OCI-LY1 (cell line): Measurements from ENCODE around the gene CCDC92.

Experiments
- H2AFZ ChIP-seq: fragments of 200-600 bp; sonication (generic), shearing (Covaris generic); 2 replicates; pipeline ENCODE4 v1.6.0; 2014; ENCODE audit warnings: antibody characterized with exemption, mild to moderate bottlenecking, low read length
- H3F3A ChIP-seq: fragments of 200-600 bp; sonication (generic), shearing (Covaris generic); 2 replicates; pipeline ENCODE4 v1.6.0; 2014; ENCODE audit warnings: mild to moderate bottlenecking, antibody characterized with exemption, low read length, moderate library complexity; ENCODE audit not compliant: insufficient read depth
- H3K27ac ChIP-seq: fragments of 200-600 bp; sonication (generic); 2 replicates; pipeline ENCODE4 v1.5.1; 2014; ENCODE audit warnings: low read length, mixed run types, mild to moderate bottlenecking, low read depth; ENCODE audit not compliant: poor library complexity, severe bottlenecking
- H3K27me3 ChIP-seq: fragments of 200-600 bp; sonication (generic); 2 replicates; pipeline ENCODE4 v1.6.0; 2014; ENCODE audit warnings: antibody characterized with exemption, mild to moderate bottlenecking, low read length, moderate library complexity; ENCODE audit not compliant: insufficient read depth
- H3K36me3 ChIP-seq: fragments of 200-600 bp; sonication (generic); 2 replicates; pipeline ENCODE4 v1.6.1; 2014; ENCODE audit warnings: mild to moderate bottlenecking, antibody characterized with exemption, low read length, moderate library complexity, mixed read lengths; ENCODE audit not compliant: insufficient read depth
- H3K4me1 ChIP-seq: fragments of 200-600 bp; sonication (generic); 2 replicates; pipeline ENCODE4 v1.5.1; 2014; ENCODE audit warnings: mild to moderate bottlenecking, low read length, moderate library complexity; ENCODE audit not compliant: insufficient read depth, severe bottlenecking
- H3K4me2 ChIP-seq: fragments of 200-600 bp; sonication (generic), shearing (Covaris generic); 2 replicates; pipeline ENCODE4 v1.6.1; 2014; ENCODE audit warnings: low read length
- H3K4me3 ChIP-seq: fragments of 200-600 bp; sonication (generic); 2 replicates; pipeline ENCODE4 v1.5.1; 2014; ENCODE audit warnings: low read length, low read depth, mild to moderate bottlenecking, mixed read lengths; ENCODE audit not compliant: poor library complexity, severe bottlenecking
- H3K79me2 ChIP-seq: fragments of 200-600 bp; shearing (Covaris generic); 2 replicates; pipeline ENCODE4 v1.6.1; 2016; ENCODE audit warnings: mixed run types, low read length, mixed read lengths; ENCODE audit not compliant: insufficient read depth
- H3K9ac ChIP-seq: fragments of 200-600 bp; sonication (generic), shearing (Covaris generic); 2 replicates; pipeline ENCODE4 v1.6.1; 2014; ENCODE audit warnings: mild to moderate bottlenecking, low read length, mixed read lengths
- H3K9me2 ChIP-seq: fragments of 200-600 bp; sonication (generic), shearing (Covaris generic); 2 replicates; pipeline ENCODE4 v1.6.1; 2014; ENCODE audit warnings: low read depth, mild to moderate bottlenecking, low read length, mixed read lengths
- H3K9me3 ChIP-seq: fragments of 200-600 bp; shearing (Covaris generic); 2 replicates; pipeline ENCODE4 v1.6.1; 2014; ENCODE audit warnings: low read length, mixed read lengths
- H4K20me1 ChIP-seq: fragments of 200-600 bp; sonication (generic), shearing (Covaris generic); 2 replicates; pipeline ENCODE4 v1.6.0; 2016; ENCODE audit warnings: mild to moderate bottlenecking, low read length; ENCODE audit not compliant: insufficient read depth
- CTCF ChIP-seq: fragments of 200-600 bp; sonication (generic), shearing (Covaris generic); IDR thresholded peaks from 2 replicates; pipeline ENCODE4 v1.5.1; 2017; ENCODE audit warnings: mild to moderate bottlenecking, antibody characterized with exemption, low read length, moderate library complexity, mixed read lengths
- EZH2 ChIP-seq: fragments of 200-600 bp; sonication (generic), shearing (Covaris generic); IDR thresholded peaks from 2 replicates; pipeline ENCODE4 v1.8.0; 2017; ENCODE audit warnings: borderline replicate concordance, mixed run types, mild to moderate bottlenecking, antibody characterized with exemption, low read length, moderate library complexity, mixed read lengths

CCDC92 gene

GRCh38 chr12:123941624-123942237 lies 30.9 kb downstream of the CCDC92 start:
- Histone ChIP-seq H3K9me2 (no peaks in the 10 kb centered on the region), H2AFZ (no peak overlapping the region), H3K9ac (no peak overlapping the region), H3F3A (no peaks in the 10 kb centered on the region), H3K27me3 (0 out of 2 replicates have a peak, but pooled peaks cover 5% of the 10 kb centered on the region), H3K27ac (no peak overlapping the region), H3K4me1 (no peaks in the 10 kb centered on the region), H3K79me2 (no peaks in the 10 kb centered on the region), H3K36me3 (no peaks in the 10 kb centered on the region), H3K4me2 (no peak overlapping the region), H3K9me3 (no peaks in the 10 kb centered on the region), H3K4me3 (no peak overlapping the region), H4K20me1 (no peaks in the 10 kb centered on the region)
- TF ChIP-seq CTCF (no peak), EZH2 (no peak)

- no peaks in the 10 kb centered on the region for H3K9me3 ChIP-seq
- no peaks in the 10 kb centered on the region for H4K20me1 ChIP-seq
- H3K79me2 ChIP-seq, result no peaks in the 10 kb centered on the region
- no peak overlapping the region for H2AFZ ChIP-seq
- H3K4me2 ChIP-seq, result no peak overlapping the region
- H3K9ac ChIP-seq, result no peak overlapping the region
- H3K36me3 ChIP-seq, result no peaks in the 10 kb centered on the region
- TF ChIP-seq CTCF, result no peak
- TF ChIP-seq EZH2, result no peak
- H3K27ac ChIP-seq, result no peak overlapping the region
- H3F3A ChIP-seq, result no peaks in the 10 kb centered on the region
- H3K4me3 ChIP-seq, result no peak overlapping the region
- H3K27me3 ChIP-seq, result 0 out of 2 replicates have a peak, but pooled peaks cover 5% of the 10 kb centered on the region
- H3K4me1 ChIP-seq, result no peaks in the 10 kb centered on the region
- no peaks in the 10 kb centered on the region for H3K9me2 ChIP-seq
Observed at GRCh38 chr12:123941000-123941399, 31.6 kb downstream of the CCDC92 start.

DNA sequence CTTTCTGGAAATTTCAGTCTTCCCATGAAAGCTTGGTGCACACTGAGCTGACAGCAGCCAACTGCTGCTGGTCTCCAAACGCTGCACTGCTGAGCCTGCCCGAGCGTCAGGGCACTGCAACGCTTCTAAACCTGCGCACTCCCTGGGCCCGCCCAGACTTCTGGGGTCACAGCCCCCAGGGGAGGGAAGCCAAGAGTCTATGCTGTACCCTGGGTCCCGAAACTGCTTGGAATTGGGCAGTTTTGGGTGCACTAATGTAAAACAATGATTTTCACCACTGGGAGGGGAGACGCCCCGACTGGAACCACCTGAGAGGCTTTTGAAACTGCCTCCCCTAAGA lies 32.0 kb downstream of the CCDC92 start:
- Histone ChIP-seq H3K4me3 (no peak overlapping the region), H3K9me3 (no peaks in the 10 kb centered on the region), H3K4me2 (no peak overlapping the region), H3K27ac (no peak overlapping the region), H4K20me1 (no peaks in the 10 kb centered on the region), H2AFZ (no peak overlapping the region), H3K27me3 (0 out of 2 replicates have a peak, but pooled peaks cover 5% of the 10 kb centered on the region), H3K9me2 (no peaks in the 10 kb centered on the region), H3K9ac (no peak overlapping the region), H3K36me3 (no peaks in the 10 kb centered on the region), H3F3A (no peaks in the 10 kb centered on the region), H3K4me1 (no peaks in the 10 kb centered on the region), H3K79me2 (no peaks in the 10 kb centered on the region)
- TF ChIP-seq EZH2, result no peak
- no peak for TF ChIP-seq CTCF
